GM12872 (cell line): ENCODE measurements around the gene PSMA3.

Experiments used
- TF ChIP-seq, protein P1 (sequence below): IDR thresholded peaks from 3 replicates; pipeline ENCODE4 v1.5.1; 2011; ENCODE audit warnings: low read depth, mild to moderate bottlenecking, low read length, moderate library complexity; ENCODE audit not compliant: insufficient read depth

The PSMA3 gene

DNA sequence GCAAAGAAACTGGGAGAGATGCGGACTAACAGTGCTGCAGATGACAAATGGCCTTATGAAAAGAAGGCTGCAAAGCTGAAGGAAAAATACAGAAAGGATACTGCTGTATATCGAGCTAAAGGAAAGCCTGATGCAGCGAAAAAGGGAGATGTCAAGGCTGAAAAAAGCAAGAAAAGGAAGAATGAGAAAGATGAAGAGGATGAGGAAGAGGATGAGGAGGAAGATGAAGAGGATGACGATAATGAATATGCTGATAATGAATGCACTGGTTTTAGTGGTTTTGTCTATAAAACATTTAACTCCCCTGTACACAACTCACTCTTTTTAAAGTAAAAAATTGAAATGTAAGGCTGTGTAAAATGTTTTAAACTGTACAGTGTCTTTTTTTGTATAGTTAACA, 40.5 kb downstream of the PSMA3 start:
- TF ChIP-seq, protein P1, sequence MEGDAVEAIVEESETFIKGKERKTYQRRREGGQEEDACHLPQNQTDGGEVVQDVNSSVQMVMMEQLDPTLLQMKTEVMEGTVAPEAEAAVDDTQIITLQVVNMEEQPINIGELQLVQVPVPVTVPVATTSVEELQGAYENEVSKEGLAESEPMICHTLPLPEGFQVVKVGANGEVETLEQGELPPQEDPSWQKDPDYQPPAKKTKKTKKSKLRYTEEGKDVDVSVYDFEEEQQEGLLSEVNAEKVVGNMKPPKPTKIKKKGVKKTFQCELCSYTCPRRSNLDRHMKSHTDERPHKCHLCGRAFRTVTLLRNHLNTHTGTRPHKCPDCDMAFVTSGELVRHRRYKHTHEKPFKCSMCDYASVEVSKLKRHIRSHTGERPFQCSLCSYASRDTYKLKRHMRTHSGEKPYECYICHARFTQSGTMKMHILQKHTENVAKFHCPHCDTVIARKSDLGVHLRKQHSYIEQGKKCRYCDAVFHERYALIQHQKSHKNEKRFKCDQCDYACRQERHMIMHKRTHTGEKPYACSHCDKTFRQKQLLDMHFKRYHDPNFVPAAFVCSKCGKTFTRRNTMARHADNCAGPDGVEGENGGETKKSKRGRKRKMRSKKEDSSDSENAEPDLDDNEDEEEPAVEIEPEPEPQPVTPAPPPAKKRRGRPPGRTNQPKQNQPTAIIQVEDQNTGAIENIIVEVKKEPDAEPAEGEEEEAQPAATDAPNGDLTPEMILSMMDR, result no peak

DNA sequence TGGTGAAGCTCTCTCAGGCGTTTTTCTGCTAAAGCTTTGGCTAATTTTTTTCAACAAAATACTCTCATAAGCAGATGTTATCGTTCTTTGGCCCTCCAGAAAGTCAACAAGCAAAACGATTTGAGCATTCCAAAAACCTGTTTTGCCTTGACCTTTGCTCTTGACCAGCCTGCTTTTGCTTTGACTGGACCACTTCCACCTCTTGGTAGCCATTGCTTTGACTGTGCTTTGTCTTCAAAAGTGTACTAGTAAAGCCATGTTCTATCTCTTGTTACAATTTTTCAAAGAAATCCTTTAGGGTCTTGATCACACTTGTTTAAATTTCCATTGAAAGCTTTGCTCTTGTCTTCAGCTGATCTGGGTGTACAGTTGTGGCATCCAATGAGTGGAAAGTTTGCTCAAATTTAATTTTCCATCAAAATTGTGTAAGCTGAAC, 43.0 kb downstream of the PSMA3 start:
- TF ChIP-seq, protein P1, result no peak

DNA sequence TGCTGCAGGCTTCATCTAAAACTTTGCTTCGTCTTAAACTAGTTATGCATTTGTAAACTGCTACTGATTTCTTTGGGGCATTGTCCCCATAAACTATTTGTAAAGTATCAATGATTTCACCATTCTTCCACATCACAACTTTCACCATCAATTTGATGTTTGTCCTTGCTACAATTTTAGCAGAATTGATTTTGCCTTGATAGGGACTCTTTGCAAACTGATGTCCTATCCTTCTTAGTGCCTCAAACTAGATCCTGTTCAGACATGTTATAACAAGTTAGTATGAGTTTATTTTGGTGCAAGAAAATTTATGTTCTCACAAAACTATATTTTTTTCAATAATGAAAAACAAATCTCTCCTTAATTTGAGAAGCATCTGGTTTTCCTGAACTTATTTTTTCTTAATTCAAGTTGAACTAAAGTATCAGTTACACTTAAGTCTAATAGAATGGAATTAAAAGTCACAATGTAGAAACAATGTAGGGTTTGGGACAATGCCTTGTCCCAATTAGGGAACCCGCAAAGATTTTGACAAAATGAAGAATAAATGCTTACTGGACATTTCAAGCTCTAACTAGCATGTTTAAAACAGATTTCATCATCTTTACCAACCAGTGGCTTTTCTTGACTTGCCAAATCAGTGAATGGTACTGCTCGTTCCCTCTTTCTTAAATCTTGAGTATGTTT, 43.6 kb downstream of the PSMA3 start:
- TF ChIP-seq, protein P1, result no peak

DNA sequence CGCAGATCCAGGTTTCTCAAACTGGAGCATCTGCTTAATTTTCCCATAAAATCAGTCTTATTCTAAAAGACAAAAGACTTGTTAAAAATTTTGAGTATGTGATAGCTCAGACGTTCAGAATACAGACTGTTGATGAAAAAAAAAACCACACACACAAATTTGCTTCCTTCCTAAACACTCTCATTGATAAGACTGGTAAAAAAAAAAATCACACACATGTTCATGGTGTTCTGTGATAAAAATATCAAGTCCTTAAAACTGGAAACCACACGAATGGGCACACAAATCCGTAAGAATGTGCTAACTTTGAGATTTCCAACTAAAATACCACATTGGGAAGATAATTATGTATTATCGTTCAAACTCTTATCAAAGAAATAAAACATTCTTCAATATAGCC, 47.0 kb downstream of the PSMA3 start:
- TF ChIP-seq, protein P1, result no peak

DNA sequence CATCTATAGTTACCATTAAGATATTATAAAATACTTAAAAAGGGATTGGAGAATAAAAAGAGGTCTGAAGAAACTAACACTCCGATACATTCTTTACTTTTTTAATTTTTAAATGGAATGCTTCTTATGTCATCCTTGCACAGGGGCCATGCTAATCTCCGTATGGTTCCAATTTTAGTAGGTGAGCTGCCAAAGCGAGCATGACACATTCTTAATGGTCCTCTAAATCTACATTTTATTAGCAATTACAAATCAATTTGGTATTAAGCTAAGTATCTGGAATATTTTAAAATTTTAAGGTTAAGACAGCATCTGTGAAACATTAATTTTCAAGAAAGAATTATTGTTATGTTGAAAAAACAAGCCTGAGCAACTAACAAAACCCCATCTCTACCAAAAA, 47.5 kb downstream of the PSMA3 start:
- TF ChIP-seq, protein P1, result no peak

DNA sequence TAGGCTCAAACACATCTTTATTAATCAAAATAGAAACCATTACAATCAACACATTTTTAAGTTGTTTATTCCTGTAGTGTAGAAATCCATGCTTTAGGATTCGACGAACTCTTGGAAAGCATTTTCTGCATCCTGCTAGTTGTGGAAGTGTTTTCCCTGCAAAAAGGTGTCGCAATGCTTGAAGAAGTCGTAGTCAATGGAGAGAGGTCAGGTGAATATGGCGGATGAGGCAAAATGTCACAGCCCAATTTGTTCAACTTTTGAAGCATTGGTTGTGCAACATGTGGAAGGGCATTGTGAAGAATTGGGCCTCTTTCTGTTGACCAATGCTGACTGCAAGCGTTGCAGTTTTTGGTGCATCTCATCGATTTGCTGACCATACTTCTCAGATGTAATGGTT, 49.6 kb downstream of the PSMA3 start:
- TF ChIP-seq, protein P1, result no peak

DNA sequence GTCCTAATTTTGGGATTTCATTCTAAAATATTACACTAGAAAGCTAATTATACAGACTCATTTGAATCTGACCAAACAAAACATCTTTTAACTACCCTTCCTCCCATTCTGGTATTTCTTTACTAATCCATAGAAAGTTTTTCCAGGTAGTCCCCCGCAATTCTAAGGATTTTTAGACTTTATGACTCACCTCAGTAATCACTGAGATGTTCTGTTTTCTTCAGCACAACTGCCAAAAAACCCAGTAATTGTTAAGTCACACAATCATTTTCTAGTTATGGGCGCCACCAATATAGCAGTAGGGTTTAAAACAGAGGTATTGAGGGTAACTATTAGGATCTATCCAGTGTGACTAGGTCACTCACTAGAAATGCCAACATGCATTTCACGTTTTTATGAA, 52.1 kb downstream of the PSMA3 start:
- TF ChIP-seq, protein P1, result no peak
